IPS-18c (cell line): Measurements from ENCODE around the gene ASTN2.

Source experiments
- H3K4me3 ChIP-seq: 2 replicates; pipeline ENCODE4 v1.7.0; 2013; ENCODE audit warnings: low read depth, mild to moderate bottlenecking, low read length, moderate library complexity; ENCODE audit not compliant: insufficient read depth
- H3K9me3 ChIP-seq: one replicate; pipeline ENCODE4 v1.6.1; 2013; ENCODE audit warnings: mild to moderate bottlenecking, low read length, moderate library complexity; ENCODE audit not compliant: control insufficient read depth, insufficient read depth

The ASTN2 gene

DNA sequence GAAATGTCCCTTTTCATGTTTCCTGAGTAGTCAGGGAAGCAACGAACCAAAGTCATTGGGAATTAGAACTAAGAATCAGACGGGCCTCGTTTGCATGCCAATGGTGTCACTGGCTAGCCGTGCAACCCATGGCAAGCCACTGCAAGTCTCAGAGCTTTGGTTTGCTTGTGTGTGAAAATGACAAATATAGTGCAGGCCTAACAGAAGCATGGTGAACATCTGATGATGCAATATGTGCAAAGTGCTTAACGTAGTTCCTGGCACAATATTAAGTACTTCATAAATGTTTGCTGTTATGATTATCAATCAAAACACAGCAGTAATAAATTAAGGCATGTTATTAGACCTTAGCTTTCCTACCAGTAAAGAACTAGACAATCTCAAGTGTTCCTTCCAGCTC, 845.7 kb downstream of the ASTN2 start:
- Histone ChIP-seq H3K4me3 (no peak overlapping the region), H3K9me3 (no peaks in the 10 kb centered on the region)

GRCh38 chr9:116566677-116567488, 848.0 kb downstream of the ASTN2 start:
- H3K9me3 ChIP-seq = no peaks in the 10 kb centered on the region
- H3K4me3 ChIP-seq = no peak overlapping the region

- H3K9me3 ChIP-seq = no peaks in the 10 kb centered on the region
- H3K4me3 ChIP-seq = no peak overlapping the region
Observed at GRCh38 chr9:116565986-116566385, 848.9 kb downstream of the ASTN2 start.

DNA sequence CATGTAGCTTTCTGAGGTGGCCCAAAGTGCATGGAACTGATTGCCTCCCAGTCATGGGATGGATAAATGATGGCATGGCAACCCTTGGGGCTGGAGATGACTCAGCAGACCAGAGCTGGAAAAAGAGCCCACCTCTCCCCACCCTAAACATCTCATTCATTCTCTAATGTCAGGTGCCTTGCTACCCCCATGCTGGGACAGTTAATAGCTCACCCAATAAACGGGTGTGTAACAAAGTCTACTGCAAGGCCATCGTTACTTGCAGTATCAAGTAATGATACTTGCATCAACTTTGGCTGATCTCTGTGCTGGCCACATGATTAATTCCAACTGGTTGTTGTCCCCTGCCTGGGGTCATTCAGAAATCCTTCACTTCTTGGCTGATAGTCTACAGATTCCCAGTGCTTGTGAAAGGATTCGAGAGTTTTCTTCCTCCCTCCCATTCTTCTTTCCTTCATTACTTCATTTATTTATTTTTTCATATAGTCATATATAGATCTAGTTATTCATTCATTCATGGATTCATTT, 850.5 kb downstream of the ASTN2 start:
- no peaks in the 10 kb centered on the region for H3K9me3 ChIP-seq
- H3K4me3 ChIP-seq = no peak overlapping the region

DNA sequence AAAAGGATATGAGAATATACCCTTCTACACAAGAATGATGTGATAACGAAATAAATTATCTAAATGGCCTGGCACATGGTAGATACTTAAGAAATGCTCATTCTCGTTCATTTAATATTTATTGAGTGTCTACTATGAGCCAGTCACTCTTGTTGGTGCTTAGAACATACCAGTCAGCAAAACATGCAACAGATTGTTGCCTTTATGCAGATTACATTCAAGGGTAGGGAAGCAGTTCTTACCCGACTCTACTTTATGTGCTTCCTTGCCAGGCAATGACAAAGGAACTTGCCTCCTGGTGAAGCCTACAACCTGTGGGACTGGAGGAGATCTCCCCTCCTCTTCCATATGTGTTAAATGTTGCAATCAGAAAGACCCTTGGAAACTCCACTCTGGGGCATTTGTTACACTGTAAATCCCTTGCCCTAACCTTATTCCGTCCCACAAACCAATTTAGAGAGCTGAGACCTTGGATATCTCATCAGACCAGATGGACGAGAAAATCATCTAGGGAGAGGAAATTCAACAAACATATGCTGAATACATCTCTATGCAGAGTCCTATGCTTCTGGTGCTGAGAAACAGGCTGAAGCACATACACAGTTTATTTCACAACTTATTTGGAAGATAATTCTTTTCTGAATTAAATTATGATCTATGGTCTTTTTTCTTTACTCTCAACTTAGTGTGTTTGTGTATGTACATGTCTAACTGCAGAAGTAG, 855.9 kb downstream of the ASTN2 start:
- H3K9me3 ChIP-seq = no peaks in the 10 kb centered on the region
- no peak overlapping the region for H3K4me3 ChIP-seq

GRCh38 chr9:116558035-116558434, 856.8 kb downstream of the ASTN2 start:
- no peaks in the 10 kb centered on the region for H3K9me3 ChIP-seq
- H3K4me3 ChIP-seq = no peak overlapping the region

- Histone ChIP-seq H3K9me3 (no peaks in the 10 kb centered on the region), H3K4me3 (no peak overlapping the region)
Observed at GRCh38 chr9:116555556-116556155, 859.2 kb downstream of the ASTN2 start.

GRCh38 chr9:116555119-116555518, 859.7 kb downstream of the ASTN2 start:
- H3K4me3 ChIP-seq = no peak overlapping the region
- no peaks in the 10 kb centered on the region for H3K9me3 ChIP-seq

DNA sequence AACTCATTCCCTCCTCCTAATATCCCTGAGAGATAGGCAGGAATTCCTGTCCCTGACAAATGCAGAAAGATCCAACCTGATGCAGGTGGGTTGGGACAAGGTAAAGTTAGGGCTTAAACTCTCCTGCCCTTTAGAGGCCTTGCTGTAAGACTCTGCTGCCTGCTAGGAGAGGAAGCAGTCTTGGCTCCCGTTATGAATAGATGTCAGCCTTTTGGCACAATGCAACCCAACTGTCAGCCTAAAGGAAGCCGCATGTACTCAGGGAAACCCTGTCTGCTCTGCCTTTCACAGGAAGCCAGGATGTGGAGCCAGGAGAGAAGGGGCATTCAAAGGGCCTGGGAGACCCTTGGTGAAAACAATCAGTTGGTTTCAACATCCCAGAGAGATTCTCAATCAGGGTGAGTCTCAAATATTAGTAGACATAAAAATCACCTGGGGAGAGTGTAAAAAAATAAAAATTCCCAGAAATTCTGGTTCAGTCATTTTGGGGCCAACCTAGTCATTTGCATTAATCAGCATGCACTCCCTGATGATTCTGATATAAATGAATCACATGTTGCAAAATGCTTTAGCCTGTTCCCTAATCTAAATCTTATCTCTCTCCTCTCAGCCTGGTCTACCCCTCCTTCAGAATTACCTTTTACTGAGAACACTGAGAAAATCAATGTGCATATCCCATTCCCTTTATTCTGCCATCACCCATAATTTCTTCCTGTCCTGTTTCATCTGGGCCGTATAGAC, 864.0 kb downstream of the ASTN2 start:
- H3K9me3 ChIP-seq = no peaks in the 10 kb centered on the region

DNA sequence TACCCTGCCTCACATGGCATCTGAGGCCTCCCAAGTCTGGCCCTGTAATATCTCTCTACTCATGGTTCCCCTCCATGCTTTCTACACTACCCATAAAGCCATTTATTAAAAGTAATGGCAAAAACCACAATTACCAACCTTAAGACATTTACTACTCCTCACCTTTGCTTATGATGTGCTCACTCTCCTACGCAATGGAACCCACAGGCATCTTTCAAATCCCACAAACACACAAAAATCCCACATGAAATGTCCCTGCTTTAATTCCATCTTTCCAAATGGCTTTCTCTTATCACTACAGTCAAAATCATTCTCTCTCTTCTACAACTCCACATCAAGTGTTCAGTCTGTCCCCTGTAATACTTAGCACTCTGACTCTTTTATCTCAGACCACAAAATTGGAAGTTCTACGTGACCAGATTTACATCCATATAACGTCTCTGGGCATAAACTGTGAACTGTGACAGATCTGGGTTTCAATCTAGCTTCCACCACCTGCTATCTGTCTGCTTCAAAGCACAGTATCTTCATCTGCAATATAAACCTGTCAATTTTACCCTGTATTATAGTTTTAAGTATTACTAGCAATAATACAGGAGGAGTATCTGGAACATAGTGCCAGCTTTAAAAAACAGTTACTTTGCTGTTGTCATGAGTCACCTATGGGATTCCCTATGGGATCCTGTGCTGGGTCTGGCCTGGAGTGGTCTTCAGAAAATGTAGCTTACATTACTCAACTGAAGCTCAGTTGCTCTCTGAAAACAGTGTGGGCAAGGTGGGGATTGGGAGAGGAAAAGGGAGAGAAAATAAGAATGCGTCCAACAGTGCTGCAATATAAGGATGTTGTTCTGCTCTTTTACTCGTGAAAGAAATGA, 864.8 kb downstream of the ASTN2 start:
- Histone ChIP-seq H3K9me3 (no peaks in the 10 kb centered on the region), H3K4me3 (no peak overlapping the region)

More for the DNA sequence above, 864.0 kb downstream of the ASTN2 start:
- H3K4me3 ChIP-seq = no peak overlapping the region

GRCh38 chr9:116549061-116549664, 865.7 kb downstream of the ASTN2 start:
- no peaks in the 10 kb centered on the region for H3K9me3 ChIP-seq
- H3K4me3 ChIP-seq = no peak overlapping the region

DNA sequence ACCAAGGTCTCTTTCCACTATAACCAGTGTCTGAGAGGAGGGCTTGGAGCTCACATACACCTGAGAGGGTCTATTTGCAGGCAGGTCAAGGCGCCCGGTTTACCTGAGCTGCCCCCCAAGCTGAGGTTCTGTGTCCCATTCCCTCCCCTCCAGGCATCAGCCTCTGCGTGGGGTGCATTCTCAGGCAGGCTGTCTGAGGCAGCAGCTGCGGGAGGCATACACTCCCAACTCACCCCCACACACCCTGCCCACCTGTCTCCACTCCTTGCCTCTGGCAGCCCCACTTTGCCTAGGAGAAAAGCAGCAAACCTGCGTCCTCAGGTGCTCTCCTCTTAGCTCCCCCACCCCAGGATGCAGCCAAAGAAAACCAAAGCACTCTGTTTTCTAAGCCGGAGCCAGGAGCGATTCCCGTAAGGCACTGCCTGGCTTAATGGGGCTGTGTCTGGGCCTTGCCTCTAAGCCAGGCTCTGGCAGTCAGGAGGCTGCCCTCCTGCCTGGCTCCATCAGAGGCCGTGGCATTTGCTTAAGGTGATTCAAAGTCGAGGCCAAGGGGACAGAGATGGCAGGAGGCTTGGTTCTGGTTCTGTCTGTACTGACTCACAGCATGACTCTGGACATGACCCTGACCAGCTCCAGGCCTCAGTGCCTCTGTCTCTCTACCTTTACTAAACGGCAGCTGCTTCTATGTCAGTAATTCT, 867.0 kb downstream of the ASTN2 start:
- H3K4me3 ChIP-seq = no peak overlapping the region

DNA sequence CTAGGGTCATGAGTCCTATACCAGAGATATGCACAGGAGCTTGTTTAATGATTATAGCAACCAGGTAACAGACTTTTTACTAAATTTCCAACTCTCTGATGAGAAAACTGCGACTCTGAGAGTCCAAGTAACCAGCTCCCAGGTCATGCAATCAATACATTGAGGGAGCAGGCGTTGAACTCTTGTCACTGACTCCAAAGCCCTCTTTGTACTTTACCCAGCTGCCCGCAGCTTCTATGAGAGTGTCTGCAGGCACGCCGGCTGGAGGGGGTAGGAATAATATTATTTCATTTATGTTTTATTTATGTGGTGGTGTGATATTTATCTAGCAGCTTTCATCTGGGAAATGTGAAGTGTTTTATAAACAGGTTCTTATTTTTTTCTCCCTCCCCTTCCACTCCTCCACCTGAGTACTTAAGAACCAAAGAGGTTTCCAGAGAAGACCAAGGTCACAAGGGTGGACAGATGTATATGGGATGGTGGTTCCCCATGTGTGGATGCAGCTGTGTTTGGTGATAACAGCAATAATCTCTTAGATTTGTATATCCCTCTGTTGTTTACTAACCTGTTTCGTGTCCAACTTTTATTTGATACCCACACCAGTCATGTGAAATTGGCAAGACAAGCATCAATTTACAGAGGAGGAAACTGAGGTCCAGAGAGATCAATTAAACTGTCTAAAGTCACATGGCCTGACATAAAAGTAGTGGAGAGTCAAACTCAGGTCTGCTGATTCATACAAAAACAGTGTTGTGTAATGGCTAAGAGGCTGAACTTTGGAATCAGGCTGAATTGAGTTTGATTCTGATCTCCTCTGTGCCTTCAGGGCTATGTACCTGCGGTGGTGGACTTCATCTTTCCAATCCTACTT, 867.9 kb downstream of the ASTN2 start:
- Histone ChIP-seq H3K4me3 (no peak overlapping the region), H3K9me3 (no peaks in the 10 kb centered on the region)

More for the DNA sequence above, 867.0 kb downstream of the ASTN2 start:
- H3K9me3 ChIP-seq = no peaks in the 10 kb centered on the region

- H3K4me3 ChIP-seq = no peak overlapping the region
- H3K9me3 ChIP-seq = no peaks in the 10 kb centered on the region
Observed at GRCh38 chr9:116544896-116545295, 870.0 kb downstream of the ASTN2 start.
